Measurements from ENCODE around the gene SOX10. TPM values are rescaled to one million over a fixed set of nuclear protein-coding genes. Genes with fewer than 3 reads are reported as not detected.
A peak's percentile ranks its signal among the peaks of the same experiment; 100 is the strongest.

SOX10 gene
- total RNA-seq, 1 donor from 2014 or later: 1.2 TPM

DNA sequence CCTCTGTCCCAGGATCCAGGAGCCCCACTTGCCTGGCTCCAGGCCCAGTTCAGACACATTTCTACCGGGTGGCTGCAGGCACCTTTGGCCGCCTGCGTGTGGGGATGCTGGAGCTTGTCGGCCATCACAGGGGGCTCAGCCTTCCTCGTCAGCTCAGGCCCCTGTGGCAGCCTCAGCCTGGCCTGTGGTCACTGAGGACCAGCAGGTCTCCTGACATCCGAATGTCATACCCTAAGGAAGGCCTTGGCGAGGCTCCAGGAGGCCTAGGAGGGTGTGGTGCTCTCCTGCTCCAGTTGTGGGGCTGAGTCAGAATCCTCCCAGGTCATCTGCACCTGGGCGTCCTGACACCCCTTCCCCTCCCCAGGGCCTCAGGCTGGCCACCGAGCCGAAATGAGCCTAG lies 14.9 kb upstream of the SOX10 start:
- no peaks in the 10 kb centered on the region for H3K36me3 ChIP-seq
- no peak overlapping the region for H3K4me3 ChIP-seq
- TF ChIP-seq, protein P1, sequence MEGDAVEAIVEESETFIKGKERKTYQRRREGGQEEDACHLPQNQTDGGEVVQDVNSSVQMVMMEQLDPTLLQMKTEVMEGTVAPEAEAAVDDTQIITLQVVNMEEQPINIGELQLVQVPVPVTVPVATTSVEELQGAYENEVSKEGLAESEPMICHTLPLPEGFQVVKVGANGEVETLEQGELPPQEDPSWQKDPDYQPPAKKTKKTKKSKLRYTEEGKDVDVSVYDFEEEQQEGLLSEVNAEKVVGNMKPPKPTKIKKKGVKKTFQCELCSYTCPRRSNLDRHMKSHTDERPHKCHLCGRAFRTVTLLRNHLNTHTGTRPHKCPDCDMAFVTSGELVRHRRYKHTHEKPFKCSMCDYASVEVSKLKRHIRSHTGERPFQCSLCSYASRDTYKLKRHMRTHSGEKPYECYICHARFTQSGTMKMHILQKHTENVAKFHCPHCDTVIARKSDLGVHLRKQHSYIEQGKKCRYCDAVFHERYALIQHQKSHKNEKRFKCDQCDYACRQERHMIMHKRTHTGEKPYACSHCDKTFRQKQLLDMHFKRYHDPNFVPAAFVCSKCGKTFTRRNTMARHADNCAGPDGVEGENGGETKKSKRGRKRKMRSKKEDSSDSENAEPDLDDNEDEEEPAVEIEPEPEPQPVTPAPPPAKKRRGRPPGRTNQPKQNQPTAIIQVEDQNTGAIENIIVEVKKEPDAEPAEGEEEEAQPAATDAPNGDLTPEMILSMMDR (IDR thresholded peaks at IDR 0.05; ENCODE audit: borderline replicate concordance): no peak
- peak overlapping the region; percentile 23 for H3K27ac ChIP-seq (replicated peaks)
- no peaks in the 10 kb centered on the region for H3K27me3 ChIP-seq (ENCODE audit: low read depth)
- H3K4me1 ChIP-seq: peaks cover 14% of the 10 kb centered on the region
- no peak for DNase-seq
- intact Hi-C loops (cut with micrococcal nuclease): no loop called here
- no peaks in the 10 kb centered on the region for H3K9me3 ChIP-seq (replicated peaks)

DNA sequence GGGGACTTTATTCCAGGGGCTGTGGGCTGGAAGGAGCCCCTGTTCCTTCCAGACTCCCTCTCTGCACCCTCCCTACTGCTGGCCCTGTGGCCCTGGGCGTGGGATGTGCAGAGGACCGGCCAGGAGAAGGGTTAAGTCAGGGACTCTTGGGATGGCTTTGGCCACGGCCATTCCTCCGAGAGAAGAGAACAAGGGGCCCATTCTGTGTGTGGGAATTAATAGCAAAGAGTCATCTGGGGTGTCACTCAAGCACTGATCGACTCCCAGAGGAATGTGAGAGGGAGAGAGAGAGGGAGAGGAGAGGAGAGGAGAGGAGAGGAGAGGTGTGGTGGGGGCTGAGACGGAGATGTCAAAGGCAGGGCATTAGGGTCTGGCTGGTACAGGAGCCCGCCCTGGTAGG lies 14.2 kb upstream of the SOX10 start:
- TF ChIP-seq, protein P1 (IDR thresholded peaks at IDR 0.05; ENCODE audit: borderline replicate concordance): no peak
- Histone ChIP-seq H3K9me3 (replicated peaks) (no peaks in the 10 kb centered on the region), H3K36me3 (no peaks in the 10 kb centered on the region), H3K27me3 (ENCODE audit: low read depth) (no peaks in the 10 kb centered on the region), H3K27ac (replicated peaks) (peak overlapping the region; percentile 23), H3K4me1 (peaks cover 14% of the 10 kb centered on the region), H3K4me3 (no peak overlapping the region)
- no peak for DNase-seq
- intact Hi-C loops (cut with micrococcal nuclease): no loop called here

DNA sequence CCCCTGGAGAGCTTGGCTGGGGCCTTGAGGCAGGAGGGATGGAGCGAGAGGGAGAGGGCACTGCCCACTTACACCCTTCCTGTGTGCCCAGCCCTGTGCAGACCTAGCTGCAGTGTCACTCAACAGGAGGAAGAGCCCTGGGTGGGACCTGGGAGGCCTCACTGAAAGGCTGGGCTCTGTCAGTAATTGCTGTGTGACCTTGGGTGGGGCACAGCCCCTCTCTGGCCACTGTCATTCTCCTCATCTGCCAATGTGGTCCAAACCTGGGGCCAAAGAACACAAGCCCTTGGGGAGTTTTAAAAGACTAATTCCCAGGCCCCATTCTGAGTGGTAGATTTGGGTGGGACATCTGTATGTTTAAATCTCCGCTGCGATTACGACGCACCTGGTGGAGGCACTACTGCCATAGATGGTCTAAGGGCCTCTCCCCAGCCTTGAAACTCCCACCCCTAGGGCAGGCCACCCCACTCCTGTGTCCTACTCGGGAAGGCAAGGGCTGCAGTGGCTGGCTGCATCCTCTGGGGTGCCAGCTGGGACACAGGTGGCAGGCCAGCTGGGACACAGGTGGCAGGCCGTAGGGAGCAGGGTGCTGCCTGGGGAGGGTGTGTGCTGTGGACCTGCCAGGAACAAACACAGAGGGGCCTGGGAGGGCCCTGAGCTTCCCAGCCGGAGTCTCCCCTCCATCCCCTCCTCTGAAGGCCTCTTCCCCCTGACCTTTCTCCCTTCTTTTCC lies 12.3 kb upstream of the SOX10 start:
- DNase-seq: no peak
- no peaks in the 10 kb centered on the region for H3K27me3 ChIP-seq (ENCODE audit: low read depth)
- intact Hi-C loops (cut with micrococcal nuclease): no loop called here
- H3K36me3 ChIP-seq: no peaks in the 10 kb centered on the region
- H3K4me3 ChIP-seq: no peak overlapping the region
- no peaks in the 10 kb centered on the region for H3K9me3 ChIP-seq (replicated peaks)
- no peak overlapping the region for H3K27ac ChIP-seq (replicated peaks)
- TF ChIP-seq, protein P1 (IDR thresholded peaks at IDR 0.05; ENCODE audit: borderline replicate concordance): no peak
- peaks cover 14% of the 10 kb centered on the region for H3K4me1 ChIP-seq

DNA sequence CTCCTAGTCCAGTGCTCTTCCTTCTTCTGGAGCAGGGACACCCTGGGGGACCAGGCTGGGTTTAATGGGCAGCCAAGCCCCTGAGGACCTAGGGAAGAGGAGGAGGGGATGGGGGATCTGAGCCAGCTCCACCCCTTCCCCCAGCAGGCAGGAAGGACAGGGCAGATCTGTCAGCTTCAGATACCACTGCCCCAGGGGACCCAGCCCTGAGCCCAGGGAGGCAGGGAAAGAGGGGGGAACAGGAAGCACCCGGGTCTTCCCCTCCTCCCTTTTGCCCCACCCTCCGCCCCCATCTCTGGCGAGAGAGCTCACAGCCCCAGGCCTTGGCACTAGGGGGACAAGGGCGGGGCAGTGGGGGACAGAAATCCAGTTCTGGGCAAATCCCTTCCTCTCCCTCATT lies 11.7 kb upstream of the SOX10 start:
- Histone ChIP-seq H3K4me1 (peaks cover 14% of the 10 kb centered on the region), H3K9me3 (replicated peaks) (no peaks in the 10 kb centered on the region), H3K27ac (replicated peaks) (no peak overlapping the region), H3K27me3 (ENCODE audit: low read depth) (no peaks in the 10 kb centered on the region), H3K36me3 (no peaks in the 10 kb centered on the region), H3K4me3 (no peak overlapping the region)
- intact Hi-C loops (cut with micrococcal nuclease): no loop called here
- DNase-seq: no peak
- TF ChIP-seq, protein P1 (IDR thresholded peaks at IDR 0.05; ENCODE audit: borderline replicate concordance): no peak

DNA sequence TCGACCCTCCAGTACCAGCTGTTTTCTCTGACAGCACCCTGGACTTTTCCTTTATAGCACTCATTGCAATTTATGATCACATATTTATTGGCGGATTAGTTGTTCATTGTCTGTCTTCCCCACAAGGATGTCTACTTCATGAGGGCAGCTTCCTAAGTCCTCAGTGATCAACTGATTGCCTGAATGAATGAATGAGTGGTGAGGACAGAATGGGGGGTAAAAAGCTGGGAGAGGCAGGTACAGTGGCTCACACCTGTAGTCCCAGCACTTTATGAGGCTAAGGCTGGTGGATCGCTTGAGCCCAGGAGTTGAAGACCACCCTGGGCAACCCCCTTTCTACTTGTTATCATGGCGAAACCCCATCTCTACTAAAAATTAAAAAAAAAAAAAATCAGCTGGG lies 11.1 kb upstream of the SOX10 start:
- Histone ChIP-seq H3K36me3 (no peaks in the 10 kb centered on the region), H3K4me1 (peaks cover 16% of the 10 kb centered on the region), H3K27me3 (ENCODE audit: low read depth) (no peaks in the 10 kb centered on the region), H3K9me3 (replicated peaks) (no peaks in the 10 kb centered on the region), H3K4me3 (no peak overlapping the region), H3K27ac (replicated peaks) (no peak overlapping the region)
- TF ChIP-seq, protein P1 (IDR thresholded peaks at IDR 0.05; ENCODE audit: borderline replicate concordance): no peak
- intact Hi-C loops (cut with micrococcal nuclease): no loop called here
- no peak for DNase-seq
